GM18519 (cell line): ENCODE measurements around the gene DIS3L2.
"Not testable (repeated sequence)": the region's sequence is repeated elsewhere in the genome, so short reads cannot be mapped to it uniquely, and the experiment has no call there.

Experiments used
- ATAC-seq: cut with Tn5 transposase; IDR thresholded peaks from one replicate; pipeline ENCODE4 v1.9.1; 2021; ENCODE audit warnings: mild to moderate bottlenecking, moderate library complexity; ENCODE audit not compliant: unreplicated experiment, low FRiP score

DIS3L2 gene

GRCh38 chr2:232353660-232354059 lies 392.1 kb downstream of the DIS3L2 start:
- no peak for ATAC-seq

DNA sequence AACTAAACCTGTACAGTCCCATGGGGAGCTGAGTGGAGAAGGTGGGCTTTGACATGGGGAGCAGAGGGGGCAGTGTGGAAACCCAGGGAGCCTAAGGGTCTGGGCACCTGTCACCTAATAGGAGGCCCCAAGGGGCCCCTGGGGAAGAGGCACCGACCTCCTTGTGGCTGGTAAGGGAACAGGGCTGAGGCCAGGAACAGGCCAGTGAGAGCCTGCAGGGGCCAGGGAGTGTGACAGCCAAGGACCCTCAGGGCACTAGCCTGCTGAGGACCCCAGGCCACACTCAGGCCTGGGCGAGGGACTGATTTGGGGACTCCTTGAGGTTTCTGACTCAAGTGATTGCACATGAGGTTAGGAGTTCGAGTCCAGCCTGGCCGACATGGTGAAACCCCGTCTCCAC lies 392.6 kb downstream of the DIS3L2 start:
- ATAC-seq, result no peak

DNA sequence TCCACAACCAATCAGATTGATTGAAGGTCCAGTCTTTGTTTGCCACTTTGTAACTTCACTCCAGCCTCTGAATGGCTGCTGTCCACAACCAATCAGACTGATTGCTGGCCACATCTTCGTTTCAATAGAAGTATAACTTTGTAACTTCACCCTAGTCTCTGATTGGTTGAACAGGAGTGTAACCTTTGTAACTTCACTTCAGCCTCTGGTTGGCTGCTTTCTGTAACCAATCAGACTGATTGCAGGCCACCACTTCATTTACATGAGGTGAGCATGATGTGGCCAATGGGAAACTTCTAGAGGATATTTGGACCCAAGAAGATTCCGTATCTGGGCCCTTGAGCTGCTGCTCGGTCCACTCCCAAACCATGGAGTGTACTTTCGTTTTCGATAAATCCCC lies 400.1 kb downstream of the DIS3L2 start:
- no peak for ATAC-seq

DNA sequence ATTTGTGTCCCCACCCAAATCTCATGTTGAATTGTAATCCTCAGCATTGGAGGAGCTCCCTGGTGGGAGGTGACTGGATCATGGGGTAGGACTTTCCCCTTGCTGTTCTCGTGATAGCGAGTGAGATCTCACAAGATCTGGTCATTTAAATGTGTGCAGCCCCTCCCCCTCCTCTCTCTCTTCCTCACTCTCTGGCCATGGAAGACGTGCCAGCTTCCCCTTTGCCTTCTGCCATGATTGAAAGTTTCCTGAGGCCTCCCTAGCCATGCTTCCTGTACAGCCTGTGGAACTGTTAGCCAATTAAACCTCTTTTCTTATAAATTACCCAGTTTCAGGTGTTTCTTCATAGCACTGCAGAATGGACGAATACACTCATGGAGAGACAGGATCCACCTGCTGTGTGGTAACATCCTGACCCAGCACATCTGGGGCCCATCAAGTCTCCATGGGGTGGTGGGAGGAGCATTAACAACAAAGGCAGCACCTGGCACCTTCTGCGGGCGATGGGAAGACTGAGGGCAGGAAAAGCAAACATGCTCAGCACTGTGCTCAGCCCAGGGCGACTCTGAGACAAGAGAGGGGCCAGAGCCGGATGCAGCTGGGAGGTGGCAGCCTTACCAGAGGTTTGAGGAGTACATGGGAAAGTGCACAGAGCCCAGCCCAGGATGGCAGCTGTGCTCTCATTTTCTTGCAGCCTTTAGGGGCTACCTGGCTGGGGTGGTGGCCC lies 400.8 kb downstream of the DIS3L2 start:
- ATAC-seq, result no peak

DNA sequence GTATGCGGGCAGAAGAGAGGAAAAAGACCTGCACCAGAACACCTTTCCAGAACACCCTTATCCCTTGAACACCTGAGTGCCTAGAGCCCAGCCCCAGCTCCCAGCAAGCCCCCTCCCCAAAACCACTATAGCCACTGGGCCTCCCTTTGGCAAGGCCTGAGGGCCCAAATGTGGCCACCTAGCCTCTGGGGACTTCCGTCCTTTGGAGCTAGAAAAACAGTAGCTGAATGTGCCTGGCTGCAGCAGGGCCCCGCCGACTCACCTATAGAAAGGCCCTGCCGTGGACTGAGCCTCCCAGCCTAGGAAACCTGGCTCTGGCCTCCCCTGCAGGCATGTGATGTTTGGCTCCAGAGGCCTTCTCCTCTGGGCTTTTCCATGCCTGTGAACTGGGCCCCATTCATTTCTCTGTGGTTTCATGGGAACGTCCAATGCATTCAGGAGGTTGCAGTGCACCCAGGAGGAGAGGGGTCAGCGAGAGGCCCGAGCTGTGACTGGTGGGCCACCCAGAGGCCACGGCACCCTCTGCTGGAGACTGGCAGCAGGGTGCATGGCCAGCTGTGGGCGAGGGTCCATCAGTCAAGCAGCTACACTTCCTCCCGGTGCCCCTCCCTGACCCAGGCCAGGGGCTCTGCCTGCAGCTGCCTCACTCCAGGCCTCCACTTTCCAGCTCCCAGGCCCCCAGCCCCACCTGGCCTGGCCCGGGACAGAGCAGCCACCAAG lies 401.7 kb downstream of the DIS3L2 start:
- not testable (repeated sequence) for ATAC-seq

- no peak for ATAC-seq
Measured at GRCh38 chr2:232363784-232364615, 402.5 kb downstream of the DIS3L2 start.

GRCh38 chr2:232364806-232365594 lies 403.5 kb downstream of the DIS3L2 start:
- ATAC-seq, result not testable (repeated sequence)

DNA sequence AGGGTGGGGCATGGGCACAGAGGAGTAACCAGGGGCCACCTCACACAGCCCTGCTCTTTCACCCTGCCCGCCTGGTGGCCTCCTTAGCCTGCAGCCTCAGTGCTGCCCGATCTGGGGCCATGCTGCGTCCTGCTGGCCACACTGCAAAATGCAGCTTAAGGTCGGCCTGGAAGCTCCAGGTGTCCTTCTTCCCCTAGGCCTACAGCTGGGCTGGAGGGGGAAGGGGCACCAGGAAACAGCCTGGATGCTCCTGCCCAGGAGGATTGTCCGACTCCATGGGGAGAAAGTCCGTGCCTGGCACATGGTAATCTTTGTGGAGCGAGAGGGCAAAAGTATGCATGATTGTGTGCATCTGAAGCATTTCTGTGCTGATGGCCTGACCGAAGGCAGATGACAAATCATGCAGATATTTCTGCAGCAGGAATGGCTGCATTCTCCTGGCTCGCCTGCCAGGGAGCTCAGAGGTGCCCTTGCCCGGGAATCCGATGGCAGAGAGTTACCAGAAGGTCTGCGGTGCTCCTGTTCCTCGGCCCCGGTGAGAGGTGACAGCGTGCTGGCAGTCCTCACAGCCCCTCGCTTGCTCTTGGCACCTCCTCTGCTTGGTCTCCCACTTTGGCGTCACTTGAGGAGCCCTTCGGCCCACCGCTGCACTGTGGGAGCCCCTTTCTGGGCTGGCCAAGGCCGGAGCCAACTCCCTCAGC lies 404.3 kb downstream of the DIS3L2 start:
- no peak for ATAC-seq

DNA sequence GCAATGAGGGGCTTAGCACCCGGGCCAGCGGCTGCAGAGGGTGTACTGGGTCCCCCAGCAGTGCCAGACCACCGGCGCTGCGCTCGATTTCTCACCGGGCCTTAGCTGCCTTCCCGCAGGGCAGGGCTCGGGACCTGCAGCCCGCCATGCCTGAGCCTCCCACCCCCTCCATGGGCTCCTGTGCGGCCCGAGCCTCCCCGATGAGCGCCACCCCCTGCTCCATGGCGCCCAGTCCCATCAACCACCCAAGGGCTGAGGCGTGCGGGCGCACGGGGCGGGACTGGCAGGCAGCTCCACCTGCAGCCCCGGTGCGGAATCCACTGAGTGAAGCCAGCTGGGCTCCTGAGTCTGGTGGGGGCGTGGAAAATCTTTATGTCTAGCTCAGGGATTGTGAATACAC lies 404.9 kb downstream of the DIS3L2 start:
- ATAC-seq, result not testable (repeated sequence)

DNA sequence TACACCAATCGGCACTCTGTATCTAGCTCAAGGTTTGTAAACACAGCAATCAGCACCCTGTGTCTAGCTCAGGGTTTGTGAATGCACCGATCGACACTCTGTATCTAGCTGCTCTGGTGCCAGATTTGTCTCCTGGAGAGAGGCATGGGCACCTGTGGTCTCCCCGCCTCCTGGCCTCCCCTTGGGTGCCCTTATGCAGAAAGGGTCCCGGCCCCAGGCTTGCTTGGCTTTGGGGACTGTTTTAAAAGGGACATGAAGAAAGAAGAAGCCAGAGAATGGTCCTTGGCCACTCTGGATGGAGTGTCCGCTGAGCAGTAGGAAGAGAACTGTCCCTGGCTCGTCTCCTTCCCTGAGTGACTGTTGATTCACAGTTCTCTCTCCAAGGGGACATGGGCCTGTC lies 405.5 kb downstream of the DIS3L2 start:
- ATAC-seq, result no peak

- ATAC-seq, result no peak
Measured at GRCh38 chr2:232367591-232368233, 406.2 kb downstream of the DIS3L2 start.

DNA sequence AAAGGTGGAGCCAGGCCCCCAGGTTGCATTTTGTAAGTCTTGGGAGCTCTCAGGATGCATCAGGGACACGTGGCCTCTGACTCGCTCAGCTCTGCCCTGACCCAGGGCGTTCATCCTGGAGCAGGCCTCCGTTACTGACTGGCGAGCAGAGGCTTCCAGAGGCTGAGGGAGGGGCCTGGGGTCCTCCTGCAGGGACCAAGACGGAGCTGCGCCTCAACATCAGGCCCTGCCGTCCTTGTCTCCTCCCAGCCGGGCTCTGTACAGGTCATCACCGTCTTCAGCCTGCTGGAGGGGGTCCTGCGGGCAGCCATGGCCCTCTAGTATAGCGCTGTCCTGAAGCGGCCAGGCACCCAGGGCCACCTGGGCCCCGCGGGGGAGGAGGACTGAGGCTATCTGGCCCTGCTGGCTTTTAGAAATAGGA lies 406.8 kb downstream of the DIS3L2 start:
- no peak for ATAC-seq

DNA sequence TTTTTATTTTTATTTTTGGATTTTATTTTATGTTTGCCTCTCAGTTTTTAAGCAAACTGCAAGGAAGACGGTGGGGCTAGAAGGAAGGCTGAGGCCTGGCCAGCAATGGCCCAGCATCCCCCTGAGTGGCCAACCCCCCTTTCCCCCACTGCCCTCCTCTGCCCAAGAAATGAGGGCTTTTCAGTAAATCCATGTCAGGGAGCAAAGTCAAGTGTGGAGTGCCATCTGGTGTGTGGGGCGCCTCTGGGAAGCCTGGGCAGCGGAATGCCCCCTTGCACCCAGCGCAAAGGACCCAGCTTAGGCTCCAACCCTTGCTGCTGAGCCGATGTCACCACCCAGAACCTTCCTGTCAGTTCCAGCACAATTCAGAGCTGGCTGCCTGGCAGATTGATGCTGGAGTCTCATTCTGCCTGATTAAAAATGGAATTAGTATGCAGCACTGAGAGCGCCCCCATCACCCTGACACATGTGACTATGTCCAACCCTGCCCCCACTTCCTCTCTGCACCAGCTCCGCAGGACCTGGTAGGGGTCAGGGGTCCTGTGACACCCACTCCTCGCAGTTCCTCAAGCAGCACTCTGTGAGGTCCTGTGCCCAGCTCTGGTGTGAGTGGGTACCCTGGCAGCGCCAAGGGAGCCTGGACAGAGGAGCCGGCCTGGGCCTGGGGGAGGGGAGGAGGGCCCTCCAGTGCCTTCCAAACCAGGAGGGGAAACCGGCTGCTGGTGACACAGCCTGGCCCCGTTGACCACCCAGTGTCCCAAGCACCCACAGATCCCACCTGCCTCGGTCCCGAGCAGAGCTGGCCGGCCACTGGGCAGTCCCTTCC lies 407.8 kb downstream of the DIS3L2 start:
- no peak for ATAC-seq

GRCh38 chr2:232370007-232370406 lies 408.5 kb downstream of the DIS3L2 start:
- ATAC-seq, result not testable (repeated sequence)

GRCh38 chr2:232372231-232373208 lies 411.0 kb downstream of the DIS3L2 start:
- no peak for ATAC-seq

- no peak for ATAC-seq
Measured at GRCh38 chr2:232374356-232374755, 412.8 kb downstream of the DIS3L2 start.

GRCh38 chr2:232375164-232375563 lies 413.7 kb downstream of the DIS3L2 start:
- no peak for ATAC-seq
